Astrocyte (in vitro differentiated cells and primary cell): ENCODE measurements around the gene OR5AP2.

Experiments
- EZH2 ChIP-seq: IDR thresholded peaks from 2 replicates; pipeline ENCODE4 v1.6.1; 2012; ENCODE audit warnings: mild to moderate bottlenecking, low read length, inconsistent platforms; ENCODE audit not compliant: insufficient read depth
- TF ChIP-seq, protein P1 (sequence below): IDR thresholded peaks from 2 replicates; pipeline ENCODE4 v1.5.1; 2011; ENCODE audit warnings: low read depth, mild to moderate bottlenecking, inconsistent platforms, low read length, moderate library complexity; ENCODE audit not compliant: insufficient read depth

DNA sequence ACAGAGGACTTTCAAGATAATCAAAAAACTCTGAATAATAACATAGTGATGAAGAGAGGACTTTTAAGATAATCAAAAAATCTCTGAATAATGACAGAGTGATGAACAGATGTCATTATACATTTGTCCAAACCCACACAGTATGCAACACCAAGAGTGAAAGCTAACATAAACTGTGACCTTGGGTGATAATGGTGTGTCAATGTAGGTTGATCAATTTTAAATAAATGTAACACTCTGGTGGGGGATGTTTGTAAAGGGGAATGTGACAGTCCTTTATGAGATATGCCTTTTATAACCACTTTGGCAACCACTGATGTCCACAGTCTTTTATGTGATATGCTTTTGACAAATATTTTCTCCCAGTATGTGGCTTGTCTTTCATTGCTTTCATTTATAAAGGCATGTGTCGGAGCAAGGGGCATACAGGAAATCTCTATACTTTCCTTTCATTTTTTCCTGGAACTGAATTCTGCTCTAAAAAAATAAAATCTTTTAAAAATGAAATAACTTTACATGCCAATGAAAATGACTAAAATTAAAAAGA is 46.4 kb upstream of the OR5AP2 start:
- TF ChIP-seq, protein P1, sequence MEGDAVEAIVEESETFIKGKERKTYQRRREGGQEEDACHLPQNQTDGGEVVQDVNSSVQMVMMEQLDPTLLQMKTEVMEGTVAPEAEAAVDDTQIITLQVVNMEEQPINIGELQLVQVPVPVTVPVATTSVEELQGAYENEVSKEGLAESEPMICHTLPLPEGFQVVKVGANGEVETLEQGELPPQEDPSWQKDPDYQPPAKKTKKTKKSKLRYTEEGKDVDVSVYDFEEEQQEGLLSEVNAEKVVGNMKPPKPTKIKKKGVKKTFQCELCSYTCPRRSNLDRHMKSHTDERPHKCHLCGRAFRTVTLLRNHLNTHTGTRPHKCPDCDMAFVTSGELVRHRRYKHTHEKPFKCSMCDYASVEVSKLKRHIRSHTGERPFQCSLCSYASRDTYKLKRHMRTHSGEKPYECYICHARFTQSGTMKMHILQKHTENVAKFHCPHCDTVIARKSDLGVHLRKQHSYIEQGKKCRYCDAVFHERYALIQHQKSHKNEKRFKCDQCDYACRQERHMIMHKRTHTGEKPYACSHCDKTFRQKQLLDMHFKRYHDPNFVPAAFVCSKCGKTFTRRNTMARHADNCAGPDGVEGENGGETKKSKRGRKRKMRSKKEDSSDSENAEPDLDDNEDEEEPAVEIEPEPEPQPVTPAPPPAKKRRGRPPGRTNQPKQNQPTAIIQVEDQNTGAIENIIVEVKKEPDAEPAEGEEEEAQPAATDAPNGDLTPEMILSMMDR, result no peak
- TF ChIP-seq EZH2, result no peak
